ENCODE data around the gene C2CD3. TPM values are rescaled to one million over a fixed set of nuclear protein-coding genes. Genes with fewer than 3 reads are reported as not detected.

The C2CD3 gene
- total and polyA plus RNA-seq, 9 of the 15 experiments (the other 6 are each of a cell fraction or from before 2014, with no cell fraction given) = 4.4 to 20.2 (median 15.4) TPM

DNA sequence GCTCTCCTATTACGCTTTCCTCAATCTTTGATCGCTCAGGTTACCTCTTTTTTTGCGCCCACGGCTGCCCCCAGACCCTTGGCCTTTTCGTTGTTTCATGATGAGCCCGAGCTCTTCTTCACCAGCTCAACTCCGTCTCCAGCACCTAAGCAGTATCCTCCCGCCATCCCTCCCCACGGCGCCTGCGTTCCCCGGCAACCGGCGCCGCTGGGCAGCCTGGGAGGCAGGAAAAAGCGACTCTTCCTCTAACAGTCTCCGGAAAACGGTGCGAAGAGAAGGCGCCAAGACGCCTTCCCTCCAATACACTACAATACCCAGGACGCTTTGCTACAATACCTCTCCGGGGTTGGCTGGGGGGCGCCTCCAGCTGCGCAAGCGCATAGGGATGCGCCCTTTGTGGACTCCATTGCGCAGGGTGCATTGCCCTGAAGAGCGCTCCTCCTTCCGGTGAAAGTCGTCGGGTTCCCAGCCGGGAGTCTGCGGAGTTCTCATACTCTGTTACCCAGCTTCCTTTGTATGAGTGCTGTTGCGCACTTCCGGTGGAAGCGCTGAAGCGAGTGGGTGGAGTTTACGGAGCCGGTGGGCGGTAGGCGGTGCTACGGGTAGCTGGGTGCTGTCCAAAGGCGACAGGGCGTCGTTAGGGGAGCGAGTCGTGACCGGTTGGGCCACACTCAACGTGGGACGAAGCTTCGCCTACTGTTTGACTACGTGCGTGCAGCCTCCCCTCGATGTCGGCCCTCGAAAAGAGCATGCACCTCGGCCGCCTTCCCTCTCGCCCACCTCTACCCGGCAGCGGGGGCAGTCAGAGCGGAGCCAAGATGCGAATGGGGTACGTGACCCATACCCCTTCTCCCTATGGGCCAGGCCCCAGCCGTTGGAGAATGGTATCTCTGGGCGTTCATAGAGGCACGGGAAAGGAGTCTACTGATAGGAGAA, at the start of gene C2CD3, which contains the start of gene PPME1 (continued):
- TF ChIP-seq MYC (IDR thresholded peaks at IDR 0.05; ENCODE audit: low read depth, low read length) (no peak; the same call in 1 of the 2 replicates), MYC (CRISPR knock-in tag; IDR thresholded peaks at IDR 0.05; ENCODE audit: borderline replicate concordance, low read depth) (no peak), YBX1 (IDR thresholded peaks at IDR 0.05) (no peak), ILF3 (IDR thresholded peaks at IDR 0.05; ENCODE audit: borderline replicate concordance) (no peak), E2F1 (CRISPR knock-in tag; IDR thresholded peaks at IDR 0.05) (peak; percentile 87), DIDO1 (tag; IDR thresholded peaks at IDR 0.05; ENCODE audit: low read depth) (no peak), RCOR1 (IDR thresholded peaks at IDR 0.05; ENCODE audit: borderline replicate concordance in 1 of 2, low read depth in 2 of 2, low read length in 2 of 2) (peak in 1 of 2 experiments; percentile 7; a peak in 3 of 4 replicates), XRCC4 (IDR thresholded peaks at IDR 0.05; ENCODE audit: extremely low read depth, insufficient read depth, insufficient read length) (no peak), MCM3 (IDR thresholded peaks at IDR 0.05) (no peak), ZNF398 (CRISPR knock-in tag; IDR thresholded peaks at IDR 0.05) (no peak), PHB2 (IDR thresholded peaks at IDR 0.05; ENCODE audit: low read depth) (no peak), KDM4B (IDR thresholded peaks at IDR 0.05; ENCODE audit: borderline replicate concordance in 2 of 2, low read depth in 1 of 2) (no peak)
- TF ChIP-seq, protein P1, sequence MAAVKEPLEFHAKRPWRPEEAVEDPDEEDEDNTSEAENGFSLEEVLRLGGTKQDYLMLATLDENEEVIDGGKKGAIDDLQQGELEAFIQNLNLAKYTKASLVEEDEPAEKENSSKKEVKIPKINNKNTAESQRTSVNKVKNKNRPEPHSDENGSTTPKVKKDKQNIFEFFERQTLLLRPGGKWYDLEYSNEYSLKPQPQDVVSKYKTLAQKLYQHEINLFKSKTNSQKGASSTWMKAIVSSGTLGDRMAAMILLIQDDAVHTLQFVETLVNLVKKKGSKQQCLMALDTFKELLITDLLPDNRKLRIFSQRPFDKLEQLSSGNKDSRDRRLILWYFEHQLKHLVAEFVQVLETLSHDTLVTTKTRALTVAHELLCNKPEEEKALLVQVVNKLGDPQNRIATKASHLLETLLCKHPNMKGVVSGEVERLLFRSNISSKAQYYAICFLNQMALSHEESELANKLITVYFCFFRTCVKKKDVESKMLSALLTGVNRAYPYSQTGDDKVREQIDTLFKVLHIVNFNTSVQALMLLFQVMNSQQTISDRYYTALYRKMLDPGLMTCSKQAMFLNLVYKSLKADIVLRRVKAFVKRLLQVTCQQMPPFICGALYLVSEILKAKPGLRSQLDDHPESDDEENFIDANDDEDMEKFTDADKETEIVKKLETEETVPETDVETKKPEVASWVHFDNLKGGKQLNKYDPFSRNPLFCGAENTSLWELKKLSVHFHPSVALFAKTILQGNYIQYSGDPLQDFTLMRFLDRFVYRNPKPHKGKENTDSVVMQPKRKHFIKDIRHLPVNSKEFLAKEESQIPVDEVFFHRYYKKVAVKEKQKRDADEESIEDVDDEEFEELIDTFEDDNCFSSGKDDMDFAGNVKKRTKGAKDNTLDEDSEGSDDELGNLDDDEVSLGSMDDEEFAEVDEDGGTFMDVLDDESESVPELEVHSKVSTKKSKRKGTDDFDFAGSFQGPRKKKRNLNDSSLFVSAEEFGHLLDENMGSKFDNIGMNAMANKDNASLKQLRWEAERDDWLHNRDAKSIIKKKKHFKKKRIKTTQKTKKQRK (IDR thresholded peaks at IDR 0.05; ENCODE audit: borderline replicate concordance, low read depth, low read length) = no peak
- TF ChIP-seq, protein P2, sequence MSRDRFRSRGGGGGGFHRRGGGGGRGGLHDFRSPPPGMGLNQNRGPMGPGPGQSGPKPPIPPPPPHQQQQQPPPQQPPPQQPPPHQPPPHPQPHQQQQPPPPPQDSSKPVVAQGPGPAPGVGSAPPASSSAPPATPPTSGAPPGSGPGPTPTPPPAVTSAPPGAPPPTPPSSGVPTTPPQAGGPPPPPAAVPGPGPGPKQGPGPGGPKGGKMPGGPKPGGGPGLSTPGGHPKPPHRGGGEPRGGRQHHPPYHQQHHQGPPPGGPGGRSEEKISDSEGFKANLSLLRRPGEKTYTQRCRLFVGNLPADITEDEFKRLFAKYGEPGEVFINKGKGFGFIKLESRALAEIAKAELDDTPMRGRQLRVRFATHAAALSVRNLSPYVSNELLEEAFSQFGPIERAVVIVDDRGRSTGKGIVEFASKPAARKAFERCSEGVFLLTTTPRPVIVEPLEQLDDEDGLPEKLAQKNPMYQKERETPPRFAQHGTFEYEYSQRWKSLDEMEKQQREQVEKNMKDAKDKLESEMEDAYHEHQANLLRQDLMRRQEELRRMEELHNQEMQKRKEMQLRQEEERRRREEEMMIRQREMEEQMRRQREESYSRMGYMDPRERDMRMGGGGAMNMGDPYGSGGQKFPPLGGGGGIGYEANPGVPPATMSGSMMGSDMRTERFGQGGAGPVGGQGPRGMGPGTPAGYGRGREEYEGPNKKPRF (IDR thresholded peaks at IDR 0.05; ENCODE audit: low read depth, low read length) = no peak
- TF ChIP-seq, protein P3, sequence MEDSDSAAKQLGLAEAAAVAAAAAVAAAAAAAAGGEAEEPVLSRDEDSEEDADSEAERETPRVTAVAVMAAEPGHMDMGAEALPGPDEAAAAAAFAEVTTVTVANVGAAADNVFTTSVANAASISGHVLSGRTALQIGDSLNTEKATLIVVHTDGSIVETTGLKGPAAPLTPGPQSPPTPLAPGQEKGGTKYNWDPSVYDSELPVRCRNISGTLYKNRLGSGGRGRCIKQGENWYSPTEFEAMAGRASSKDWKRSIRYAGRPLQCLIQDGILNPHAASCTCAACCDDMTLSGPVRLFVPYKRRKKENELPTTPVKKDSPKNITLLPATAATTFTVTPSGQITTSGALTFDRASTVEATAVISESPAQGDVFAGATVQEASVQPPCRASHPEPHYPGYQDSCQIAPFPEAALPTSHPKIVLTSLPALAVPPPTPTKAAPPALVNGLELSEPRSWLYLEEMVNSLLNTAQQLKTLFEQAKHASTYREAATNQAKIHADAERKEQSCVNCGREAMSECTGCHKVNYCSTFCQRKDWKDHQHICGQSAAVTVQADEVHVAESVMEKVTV (CRISPR knock-in tag; IDR thresholded peaks at IDR 0.05) = no peak
